Activated CD4-positive, alpha-beta T cell treated with anti-CD3 and anti-CD28 coated beads, Interleukin-2, amount 50 U/mL, for 48 hours (primary cell): ENCODE data around the gene CCDC181.
"Not testable (repeated sequence)": the region's sequence is repeated elsewhere in the genome, so short reads cannot be mapped to it uniquely, and the experiment has no call there.

Experiments
- DNase-seq, 2 experiments: peaks; one replicate each; pipeline ENCODE4 v3.0.0-alpha.2; 2020

CCDC181 gene

GRCh38 chr1:169427081-169427641 lies at the start of gene CCDC181:
Gene CCDC181, minus strand, starts transcription at chr1:169427474. Its CDS starts 2,547 bp downstream, at chr1:169424927.
- DNase-seq = peak; percentile 70 to 76

- no peak for DNase-seq
These were observed 48.6 kb upstream of the CCDC181 start for GRCh38 chr1:169475806-169476387.

- DNase-seq = no peak
These were observed 47.2 kb upstream of the CCDC181 start for GRCh38 chr1:169474302-169474995.

GRCh38 chr1:169473347-169473746 lies 46.1 kb upstream of the CCDC181 start:
- no peak for DNase-seq

- no peak for DNase-seq
These were observed 45.5 kb upstream of the CCDC181 start for GRCh38 chr1:169472738-169473137.

GRCh38 chr1:169468982-169469381 lies 41.7 kb upstream of the CCDC181 start:
- DNase-seq = no peak

- peak in 1 of 2 experiments; percentile 29 for DNase-seq
These were observed 39.3 kb upstream of the CCDC181 start for GRCh38 chr1:169466259-169467230.

- no peak for DNase-seq
These were observed 38.0 kb upstream of the CCDC181 start for GRCh38 chr1:169465281-169465680.

- no peak for DNase-seq
These were observed 35.1 kb upstream of the CCDC181 start for GRCh38 chr1:169462385-169462784.

GRCh38 chr1:169461390-169462000 lies 34.2 kb upstream of the CCDC181 start:
- DNase-seq = no peak

- DNase-seq = peak; percentile 9 to 21
These were observed 33.0 kb upstream of the CCDC181 start for GRCh38 chr1:169460191-169460833.

- no peak for DNase-seq
These were observed 30.2 kb upstream of the CCDC181 start for GRCh38 chr1:169457443-169457842.

GRCh38 chr1:169456029-169456428 lies 28.8 kb upstream of the CCDC181 start:
- DNase-seq = no peak

- DNase-seq = no peak
These were observed 25.6 kb upstream of the CCDC181 start for GRCh38 chr1:169452921-169453320.

GRCh38 chr1:169451218-169451824 lies 24.0 kb upstream of the CCDC181 start:
- DNase-seq = no peak

GRCh38 chr1:169443923-169444322 lies 16.6 kb upstream of the CCDC181 start:
- no peak for DNase-seq

- no peak for DNase-seq
These were observed 1.0 kb downstream of the CCDC181 start for GRCh38 chr1:169426174-169426705.

GRCh38 chr1:169421309-169421708 lies 6.0 kb downstream of the CCDC181 start:
- DNase-seq = no peak

GRCh38 chr1:169414952-169415351 lies 12.3 kb downstream of the CCDC181 start:
- DNase-seq = no peak

- not testable (repeated sequence) for DNase-seq
These were observed 18.9 kb downstream of the CCDC181 start for GRCh38 chr1:169408340-169408739.

- not testable (repeated sequence) for DNase-seq
These were observed 24.7 kb downstream of the CCDC181 start for GRCh38 chr1:169402578-169402977.
